Measurements from ENCODE around the gene FGFR3. TPM values are rescaled to one million over a fixed set of nuclear protein-coding genes. Genes with fewer than 3 reads are reported as not detected.

FGFR3 gene
- total and polyA plus RNA-seq, 9 of the 15 experiments (the other 6 are each of a cell fraction or from before 2014, with no cell fraction given): 1.2 to 60.4 (median 12.7) TPM

- Histone ChIP-seq H3K27ac (ENCODE audit: extremely low read depth, low read depth, low read length) (peak overlapping the region; percentile 62), H3K9ac (ENCODE audit: insufficient read depth in 1 of 2, low read depth in 2 of 2, low read length in 2 of 2) (peak overlapping the region; percentile 39 to 90), H3K9me3 (replicated peaks; ENCODE audit: control insufficient read depth, insufficient read depth, low read depth, low read length) (no peaks in the 10 kb centered on the region), H3K27me3 (ENCODE audit: control insufficient read depth in 2 of 2, insufficient read depth in 2 of 2, low read length in 2 of 2) (no peaks in the 10 kb centered on the region), H4K20me1 (replicated peaks; ENCODE audit: control insufficient read depth, insufficient read depth, low read length) (no peaks in the 10 kb centered on the region), H3K4me3 (no peak overlapping the region), H3K4me2 (ENCODE audit: insufficient read depth, low read length) (peak overlapping the region; percentile 49), H2AFZ (ENCODE audit: low read depth, low read length) (peak overlapping the region; percentile 71), H3K9me1 (ENCODE audit: control insufficient read depth, insufficient read depth, low read length) (no peaks in the 10 kb centered on the region), H3K79me2 (ENCODE audit: control insufficient read depth, insufficient read depth, low read length) (no peaks in the 10 kb centered on the region), H3K36me3 (ENCODE audit: control insufficient read depth, insufficient read depth, low read length) (no peaks in the 10 kb centered on the region), H3K4me1 (replicated peaks in 1 of 2; ENCODE audit: control insufficient read depth in 2 of 2, insufficient read depth in 2 of 2, low read length in 2 of 2) (peaks cover 41 to 84% of the 10 kb centered on the region in 2 experiments)
- DNase-seq (ENCODE audit: extremely low read depth in 1 of 4, low spot score in 3 of 4) (peak; percentile 88 to 96 (median 92)), ATAC-seq (peak; percentile 92), FAIRE-seq (peak; percentile 99)
- ChIA-PET POLR2A (interaction anchor here (0.5 to 2.5 kb wide), 5 partner anchors 9 to 384 kb away, joined by 3 to 17 read pairs (median 3); partner anchors contain the start of genes FGFR3, TACC3 and TMEM129), CTCF (ENCODE audit: low intra/inter-chr PET ratio) (no interaction called here)
- in situ Hi-C loops (cut with MboI) (no loop called here), intact Hi-C loops (cut with micrococcal nuclease) (no loop called here)
- no TSS peak for BruUV-seq (replicated peaks)
- WGBS (ENCODE audit: insufficient coverage, low coverage, missing lambda C conversion rate): 19% methylated on average over 16 of the region's 17 CpGs
- TF ChIP-seq HDAC3 (IDR thresholded peaks at IDR 0.05; ENCODE audit: borderline replicate concordance, partially characterized antibody) (no peak), FUS (optimal IDR thresholded peaks at IDR 0.05; ENCODE audit: low read depth, low read length) (no peak), ZBTB33 (CRISPR knock-in tag; IDR thresholded peaks at IDR 0.05) (peak; percentile 74; the same call in 1 of the 2 replicates), ZNF41 (CRISPR knock-in tag; conservative IDR thresholded peaks at IDR 0.05) (no peak), MTA3 (IDR thresholded peaks at IDR 0.05; ENCODE audit: borderline replicate concordance) (peak; percentile 83), ZNF644 (tag; IDR thresholded peaks at IDR 0.05; ENCODE audit: low read depth) (peak; percentile 82), MBD2 (IDR thresholded peaks at IDR 0.05; ENCODE audit: borderline replicate concordance, low read depth) (peak; percentile 75), SNAPC5 (CRISPR knock-in tag; IDR thresholded peaks at IDR 0.05) (no peak)
Measured at GRCh38 chr4:1784789-1785591, 8.1 kb upstream of the FGFR3 start.
